SU-DHL-6 (cell line): ENCODE data around the gene DMRTB1.

Experiments used
- CTCF ChIP-seq: fragments of 200-600 bp; sonication (generic); IDR thresholded peaks from one replicate; pipeline ENCODE4 v1.5.1; 2017; ENCODE audit warnings: antibody characterized with exemption, mild to moderate bottlenecking, low read length, moderate library complexity; ENCODE audit not compliant: insufficient read depth, poor library complexity, severe bottlenecking
- EZH2phosphoT487 ChIP-seq: fragments of 200-600 bp; sonication (generic), shearing (Covaris generic); conservative IDR thresholded peaks from 2 replicates; pipeline ENCODE4 v1.6.1; 2018; ENCODE audit warnings: mild to moderate bottlenecking, antibody characterized with exemption, low read length, moderate library complexity, mixed read lengths

GRCh38 chr1:53412285-53413174 is 46.7 kb upstream of the DMRTB1 start:
- TF ChIP-seq CTCF (no peak), EZH2phosphoT487 (no peak)
